WTC11 (cell line): ENCODE data around the gene VWA8. TPM values are rescaled to one million over a fixed set of nuclear protein-coding genes. Genes with fewer than 3 reads are reported as not detected.

Source experiments
- ATAC-seq: fragments of 200-7000 bp; cut with Tn5 transposase; 2 replicates; pipeline ENCODE4 v1.10.0; 2021; ENCODE audit warnings: mild to moderate bottlenecking, moderate library complexity
- CTCF ChIA-PET: fragments of 300-600 bp; sonication (Branson Sonifier 250); formaldehyde crosslinking; loops from one replicate; lab custom pipeline; 2021; ENCODE audit warnings: antibody characterized with exemption; lab: Charles Lee
- POLR2A ChIA-PET: fragments of 350-600 bp; sonication (Branson Sonifier 250); formaldehyde crosslinking; loops from one replicate; lab custom pipeline; 2021; ENCODE audit warnings: antibody characterized with exemption; lab: Charles Lee
- DNase-seq: peaks from one replicate; pipeline ENCODE4 v3.0.0; 2021; ENCODE audit warnings: low spot score
- H3K27ac Mint-ChIP-seq: 2 replicates; pipeline ENCODE4 v1.8.0; 2021; ENCODE audit warnings: mixed read lengths
- H3K27me3 Mint-ChIP-seq: 2 replicates; pipeline ENCODE4 v1.8.0; 2021; ENCODE audit warnings: low read depth, mild to moderate bottlenecking, moderate library complexity, mixed read lengths
- H3K36me3 Mint-ChIP-seq: 2 replicates; pipeline ENCODE4 v1.8.0; 2021; ENCODE audit warnings: mixed read lengths
- H3K4me1 Mint-ChIP-seq: 2 replicates; pipeline ENCODE4 v1.8.0; 2022; ENCODE audit warnings: mixed read lengths
- H3K4me3 Mint-ChIP-seq: 2 replicates; pipeline ENCODE4 v1.8.0; 2021; ENCODE audit warnings: mild to moderate bottlenecking, moderate library complexity, mixed read lengths
- H3K9me3 Mint-ChIP-seq: 2 replicates; pipeline ENCODE4 v1.8.0; 2021; ENCODE audit warnings: mixed read lengths
- ATF2 ChIP-seq: sonication (generic); formaldehyde crosslinking; IDR thresholded peaks from 2 replicates; pipeline ENCODE4 v1.8.1; 2022; ENCODE audit warnings: low read depth, missing genetic modification reagents, borderline replicate concordance
- CREM ChIP-seq: sonication (generic); formaldehyde crosslinking; IDR thresholded peaks from 2 replicates; pipeline ENCODE4 v1.8.1; 2022; ENCODE audit warnings: mild to moderate bottlenecking, missing genetic modification reagents, moderate library complexity
- ELF4 ChIP-seq: sonication (generic); formaldehyde crosslinking; IDR thresholded peaks from 2 replicates; pipeline ENCODE4 v1.8.1; 2022; ENCODE audit warnings: low read depth, mild to moderate bottlenecking, moderate library complexity, missing genetic modification reagents
- EMX1 ChIP-seq: fragments of 250-450 bp; sonication (Bioruptor Pico); IDR thresholded peaks from 2 replicates; pipeline ENCODE4 v1.8.0; 2021; ENCODE audit warnings: mild to moderate bottlenecking
- ERG ChIP-seq: fragments of 250-450 bp; sonication (Bioruptor Pico); IDR thresholded peaks from 2 replicates; pipeline ENCODE4 v1.8.0; 2021; ENCODE audit warnings: mild to moderate bottlenecking
- ETV6 ChIP-seq: sonication (generic); formaldehyde crosslinking; IDR thresholded peaks from 2 replicates; pipeline ENCODE4 v1.8.1; 2022; ENCODE audit warnings: mild to moderate bottlenecking, missing genetic modification reagents
- FOXP4 ChIP-seq: sonication (generic); formaldehyde crosslinking; IDR thresholded peaks from 2 replicates; pipeline ENCODE4 v1.8.0; 2022; ENCODE audit warnings: mild to moderate bottlenecking, missing genetic modification reagents
- GRHL2 ChIP-seq: fragments of 250-450 bp; sonication (Bioruptor Pico); IDR thresholded peaks from 2 replicates; pipeline ENCODE4 v1.8.0; 2022; ENCODE audit warnings: mild to moderate bottlenecking, moderate library complexity; ENCODE audit not compliant: insufficient replicate concordance, severe bottlenecking
- GTF2I ChIP-seq: fragments of 250-450 bp; sonication (Bioruptor Pico); conservative IDR thresholded peaks from 2 replicates; pipeline ENCODE4 v1.4.0; 2021; ENCODE audit warnings: mild to moderate bottlenecking
- JAZF1 ChIP-seq: fragments of 250-450 bp; sonication (Bioruptor Pico); IDR thresholded peaks from 2 replicates; pipeline ENCODE4 v1.9.0; 2021; ENCODE audit warnings: moderate library complexity, mild to moderate bottlenecking, inconsistent platforms
- MXD4 ChIP-seq: fragments of 250-450 bp; sonication (Bioruptor Pico); IDR thresholded peaks from 2 replicates; pipeline ENCODE4 v1.8.0; 2021; ENCODE audit warnings: mild to moderate bottlenecking, moderate library complexity, borderline replicate concordance
- OVOL2 ChIP-seq: fragments of 250-450 bp; sonication (Bioruptor Pico); IDR thresholded peaks from 2 replicates; pipeline ENCODE4 v1.9.0; 2021; ENCODE audit warnings: mild to moderate bottlenecking, borderline replicate concordance
- PRRX2 ChIP-seq: fragments of 250-450 bp; sonication (Bioruptor Pico); IDR thresholded peaks from 2 replicates; pipeline ENCODE4 v1.8.0; 2021; ENCODE audit warnings: mild to moderate bottlenecking
- SP1 ChIP-seq: sonication (generic); formaldehyde crosslinking; conservative IDR thresholded peaks from 2 replicates; pipeline ENCODE4 v1.8.1; 2022; ENCODE audit warnings: missing genetic modification reagents
- ZMAT4 ChIP-seq: fragments of 250-450 bp; sonication (Bioruptor Pico); IDR thresholded peaks from 2 replicates; pipeline ENCODE4 v1.9.0; 2021; ENCODE audit warnings: mild to moderate bottlenecking
- ZNF416 ChIP-seq: fragments of 250-450 bp; sonication (Bioruptor Pico); IDR thresholded peaks from 2 replicates; pipeline ENCODE4 v1.9.0; 2021; ENCODE audit warnings: mild to moderate bottlenecking, inconsistent platforms
- total RNA-seq: library from RNA; stranded (reverse); gene quantifications from 3 replicates; pipeline ENCODE4 v1.2.3, GENCODE V29; 2021
- TF ChIP-seq, protein P1 (sequence below): fragments of 250-450 bp; sonication (Bioruptor Pico); IDR thresholded peaks from 2 replicates; pipeline ENCODE4 v1.9.0; 2021; ENCODE audit warnings: mild to moderate bottlenecking
- TF ChIP-seq, protein P2 (sequence below): fragments of 250-450 bp; sonication (Bioruptor Pico); IDR thresholded peaks from 2 replicates; pipeline ENCODE4 v1.9.0; 2021; ENCODE audit warnings: moderate library complexity, mild to moderate bottlenecking, inconsistent platforms, borderline replicate concordance
- TF ChIP-seq, protein P3 (sequence below): sonication (generic); formaldehyde crosslinking; IDR thresholded peaks from 2 replicates; pipeline ENCODE4 v1.8.1; 2023; ENCODE audit warnings: mild to moderate bottlenecking, moderate library complexity, missing genetic modification reagents

Gene VWA8
- total RNA-seq, 1 experiment from 2014 or later = 19.9 TPM

DNA sequence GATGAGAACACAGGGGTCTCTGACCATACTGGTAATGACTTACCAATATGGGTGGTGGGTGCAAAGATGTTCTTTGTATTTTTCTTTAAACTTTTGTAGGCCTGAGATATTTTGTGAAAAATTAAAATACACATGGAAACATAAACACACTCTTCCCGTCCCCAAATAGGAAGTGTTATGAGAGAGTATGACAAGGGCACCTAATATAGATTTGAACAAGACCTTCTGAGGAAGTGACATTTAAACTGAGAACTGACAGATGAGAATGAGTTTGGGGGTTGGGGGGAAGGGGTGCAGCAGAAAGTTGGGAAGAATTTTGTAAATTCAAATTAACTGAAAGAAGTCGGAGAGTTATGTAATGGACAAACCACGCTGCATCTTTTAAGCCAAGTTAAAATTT lies 279.3 kb downstream of the VWA8 start (continued):
- TF ChIP-seq ZMAT4 (CRISPR knock-in tag) (no peak), ETV6 (no peak), GRHL2 (CRISPR knock-in tag) (no peak), PRRX2 (CRISPR knock-in tag) (no peak), MXD4 (no peak), ZNF416 (CRISPR knock-in tag) (no peak), ATF2 (no peak), SP1 (no peak)
- TF ChIP-seq, protein P1, sequence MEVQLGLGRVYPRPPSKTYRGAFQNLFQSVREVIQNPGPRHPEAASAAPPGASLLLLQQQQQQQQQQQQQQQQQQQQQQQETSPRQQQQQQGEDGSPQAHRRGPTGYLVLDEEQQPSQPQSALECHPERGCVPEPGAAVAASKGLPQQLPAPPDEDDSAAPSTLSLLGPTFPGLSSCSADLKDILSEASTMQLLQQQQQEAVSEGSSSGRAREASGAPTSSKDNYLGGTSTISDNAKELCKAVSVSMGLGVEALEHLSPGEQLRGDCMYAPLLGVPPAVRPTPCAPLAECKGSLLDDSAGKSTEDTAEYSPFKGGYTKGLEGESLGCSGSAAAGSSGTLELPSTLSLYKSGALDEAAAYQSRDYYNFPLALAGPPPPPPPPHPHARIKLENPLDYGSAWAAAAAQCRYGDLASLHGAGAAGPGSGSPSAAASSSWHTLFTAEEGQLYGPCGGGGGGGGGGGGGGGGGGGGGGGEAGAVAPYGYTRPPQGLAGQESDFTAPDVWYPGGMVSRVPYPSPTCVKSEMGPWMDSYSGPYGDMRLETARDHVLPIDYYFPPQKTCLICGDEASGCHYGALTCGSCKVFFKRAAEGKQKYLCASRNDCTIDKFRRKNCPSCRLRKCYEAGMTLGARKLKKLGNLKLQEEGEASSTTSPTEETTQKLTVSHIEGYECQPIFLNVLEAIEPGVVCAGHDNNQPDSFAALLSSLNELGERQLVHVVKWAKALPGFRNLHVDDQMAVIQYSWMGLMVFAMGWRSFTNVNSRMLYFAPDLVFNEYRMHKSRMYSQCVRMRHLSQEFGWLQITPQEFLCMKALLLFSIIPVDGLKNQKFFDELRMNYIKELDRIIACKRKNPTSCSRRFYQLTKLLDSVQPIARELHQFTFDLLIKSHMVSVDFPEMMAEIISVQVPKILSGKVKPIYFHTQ (CRISPR knock-in tag) = no peak
- TF ChIP-seq, protein P2, sequence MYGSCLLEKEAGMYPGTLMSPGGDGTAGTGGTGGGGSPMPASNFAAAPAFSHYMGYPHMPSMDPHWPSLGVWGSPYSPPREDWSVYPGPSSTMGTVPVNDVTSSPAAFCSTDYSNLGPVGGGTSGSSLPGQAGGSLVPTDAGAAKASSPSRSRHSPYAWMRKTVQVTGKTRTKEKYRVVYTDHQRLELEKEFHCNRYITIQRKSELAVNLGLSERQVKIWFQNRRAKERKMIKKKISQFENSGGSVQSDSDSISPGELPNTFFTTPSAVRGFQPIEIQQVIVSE = no peak

DNA sequence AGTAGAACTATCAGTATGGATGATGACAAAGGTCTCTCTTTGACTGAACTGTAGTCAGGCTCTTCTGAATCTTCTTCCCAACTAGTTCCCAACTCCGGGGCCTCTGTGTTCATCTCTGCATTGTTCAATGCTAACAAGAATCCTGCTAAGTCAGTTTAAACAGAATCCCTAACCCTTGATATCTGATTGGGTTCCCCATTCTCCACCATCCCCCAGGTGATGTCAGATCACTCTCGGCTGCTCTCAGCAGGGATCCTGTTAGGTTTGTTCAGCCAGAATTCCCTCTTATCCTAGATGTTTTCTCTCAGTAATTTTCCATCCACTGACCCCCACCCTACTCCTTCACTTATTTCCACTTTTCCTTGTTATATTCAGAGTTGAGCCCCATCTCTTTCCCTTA lies 280.0 kb downstream of the VWA8 start:
- H3K36me3 Mint-ChIP-seq = peaks cover 26% of the 10 kb centered on the region
- H3K4me3 Mint-ChIP-seq = no peak overlapping the region
- peaks cover 40% of the 10 kb centered on the region for H3K4me1 Mint-ChIP-seq
- no peaks in the 10 kb centered on the region for H3K27me3 Mint-ChIP-seq
- DNase-seq = peak; percentile 13
- CTCF ChIA-PET = no interaction called here
- TF ChIP-seq ERG (CRISPR knock-in tag) (no peak), MXD4 (no peak), ZMAT4 (CRISPR knock-in tag) (no peak)
- TF ChIP-seq, all 79 proteins: peak for 0
- POLR2A ChIA-PET = no interaction called here
- peak; percentile 53 for ATAC-seq
- H3K9me3 Mint-ChIP-seq = no peaks in the 10 kb centered on the region
- no peak overlapping the region for H3K27ac Mint-ChIP-seq

- H3K27ac Mint-ChIP-seq = no peak overlapping the region
- H3K27me3 Mint-ChIP-seq = no peaks in the 10 kb centered on the region
- TF ChIP-seq ZMAT4 (CRISPR knock-in tag) (no peak), EMX1 (no peak), GTF2I (CRISPR knock-in tag) (no peak), ETV6 (no peak), GRHL2 (CRISPR knock-in tag) (no peak), FOXP4 (CRISPR knock-in tag) (no peak), JAZF1 (no peak), OVOL2 (no peak), ELF4 (no peak), CREM (CRISPR knock-in tag) (no peak)
- TF ChIP-seq, protein P3, sequence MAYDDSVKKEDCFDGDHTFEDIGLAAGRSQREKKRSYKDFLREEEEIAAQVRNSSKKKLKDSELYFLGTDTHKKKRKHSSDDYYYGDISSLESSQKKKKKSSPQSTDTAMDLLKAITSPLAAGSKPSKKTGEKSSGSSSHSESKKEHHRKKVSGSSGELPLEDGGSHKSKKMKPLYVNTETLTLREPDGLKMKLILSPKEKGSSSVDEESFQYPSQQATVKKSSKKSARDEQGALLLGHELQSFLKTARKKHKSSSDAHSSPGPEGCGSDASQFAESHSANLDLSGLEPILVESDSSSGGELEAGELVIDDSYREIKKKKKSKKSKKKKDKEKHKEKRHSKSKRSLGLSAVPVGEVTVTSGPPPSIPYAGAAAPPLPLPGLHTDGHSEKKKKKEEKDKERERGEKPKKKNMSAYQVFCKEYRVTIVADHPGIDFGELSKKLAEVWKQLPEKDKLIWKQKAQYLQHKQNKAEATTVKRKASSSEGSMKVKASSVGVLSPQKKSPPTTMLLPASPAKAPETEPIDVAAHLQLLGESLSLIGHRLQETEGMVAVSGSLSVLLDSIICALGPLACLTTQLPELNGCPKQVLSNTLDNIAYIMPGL (CRISPR knock-in tag) = no peak
- TF ChIP-seq, all 79 proteins: peak for 0
- Mint-ChIP-seq H3K9me3 (no peaks in the 10 kb centered on the region), H3K4me3 (no peak overlapping the region), H3K36me3 (peaks cover 19% of the 10 kb centered on the region), H3K4me1 (peaks cover 40% of the 10 kb centered on the region)
- ATAC-seq (no peak), DNase-seq (no peak)
- ChIA-PET POLR2A (interaction anchor here (0.5 kb wide), 1 partner anchor 25 kb away, joined by 3 read pairs; no protein-coding TSS in a partner anchor), CTCF (interaction anchor here (1.0 to 1.9 kb wide), 2 partner anchors 10 to 264 kb away, joined by 3 to 6 read pairs; no protein-coding TSS in a partner anchor)
Measured at GRCh38 chr13:41678848-41679247, 282.1 kb downstream of the VWA8 start.
